ENCODE measurements around the gene ADGRG3.

The ADGRG3 gene

GRCh38 chr16:57723170-57723569 is 55.1 kb downstream of the ADGRG3 start:
- Mint-ChIP-seq H3K36me3 (ENCODE audit: low read depth) (no peaks in the 10 kb centered on the region), H3K9me3 (no peaks in the 10 kb centered on the region), H3K27me3 (ENCODE audit: low read depth, poor library complexity) (peaks cover 13% of the 10 kb centered on the region), H3K4me1 (peaks cover 39% of the 10 kb centered on the region), H3K4me3 (no peak overlapping the region), H3K27ac (no peak overlapping the region)
- no peak for DNase-seq
- peak; percentile 11 for TF ChIP-seq CTCF (IDR thresholded peaks at IDR 0.05)

- no peak overlapping the region for H3K4me3 Mint-ChIP-seq
- no peaks in the 10 kb centered on the region for H3K36me3 Mint-ChIP-seq (ENCODE audit: low read depth)
- H3K4me1 Mint-ChIP-seq: peaks cover 39% of the 10 kb centered on the region
- no peak overlapping the region for H3K27ac Mint-ChIP-seq
- no peak for TF ChIP-seq CTCF (IDR thresholded peaks at IDR 0.05)
- no peaks in the 10 kb centered on the region for H3K9me3 Mint-ChIP-seq
- no peak for DNase-seq
- peaks cover 10% of the 10 kb centered on the region for H3K27me3 Mint-ChIP-seq (ENCODE audit: low read depth, poor library complexity)
Observed at GRCh38 chr16:57724531-57724930, 56.4 kb downstream of the ADGRG3 start.

GRCh38 chr16:57725151-57725550 is 57.0 kb downstream of the ADGRG3 start:
- no peak for DNase-seq
- Mint-ChIP-seq H3K9me3 (no peaks in the 10 kb centered on the region), H3K27me3 (ENCODE audit: low read depth, poor library complexity) (peaks cover 8% of the 10 kb centered on the region), H3K4me3 (no peak overlapping the region), H3K36me3 (ENCODE audit: low read depth) (no peaks in the 10 kb centered on the region), H3K4me1 (peaks cover 39% of the 10 kb centered on the region), H3K27ac (no peak overlapping the region)
- no peak for TF ChIP-seq CTCF (IDR thresholded peaks at IDR 0.05)

- no peaks in the 10 kb centered on the region for H3K36me3 Mint-ChIP-seq (ENCODE audit: low read depth)
- no peak for DNase-seq
- no peak for TF ChIP-seq CTCF (IDR thresholded peaks at IDR 0.05)
- peaks cover 8% of the 10 kb centered on the region for H3K27me3 Mint-ChIP-seq (ENCODE audit: low read depth, poor library complexity)
- no peaks in the 10 kb centered on the region for H3K9me3 Mint-ChIP-seq
- H3K4me1 Mint-ChIP-seq: peaks cover 35% of the 10 kb centered on the region
- no peak overlapping the region for H3K4me3 Mint-ChIP-seq
- H3K27ac Mint-ChIP-seq: no peak overlapping the region
Observed at GRCh38 chr16:57725554-57725953, 57.4 kb downstream of the ADGRG3 start.

GRCh38 chr16:57725976-57726375 is 57.9 kb downstream of the ADGRG3 start:
- no peak overlapping the region for H3K4me3 Mint-ChIP-seq
- no peak for DNase-seq
- no peaks in the 10 kb centered on the region for H3K36me3 Mint-ChIP-seq (ENCODE audit: low read depth)
- no peak for TF ChIP-seq CTCF (IDR thresholded peaks at IDR 0.05)
- no peak overlapping the region for H3K27ac Mint-ChIP-seq
- no peaks in the 10 kb centered on the region for H3K9me3 Mint-ChIP-seq
- peaks cover 35% of the 10 kb centered on the region for H3K4me1 Mint-ChIP-seq
- H3K27me3 Mint-ChIP-seq (ENCODE audit: low read depth, poor library complexity): peaks cover 8% of the 10 kb centered on the region

GRCh38 chr16:57726433-57726947 is 58.4 kb downstream of the ADGRG3 start:
- H3K9me3 Mint-ChIP-seq: no peaks in the 10 kb centered on the region
- H3K4me3 Mint-ChIP-seq: no peak overlapping the region
- no peak for DNase-seq
- H3K27me3 Mint-ChIP-seq (ENCODE audit: low read depth, poor library complexity): peaks cover 8% of the 10 kb centered on the region
- no peaks in the 10 kb centered on the region for H3K36me3 Mint-ChIP-seq (ENCODE audit: low read depth)
- no peak for TF ChIP-seq CTCF (IDR thresholded peaks at IDR 0.05)
- no peak overlapping the region for H3K27ac Mint-ChIP-seq
- peaks cover 35% of the 10 kb centered on the region for H3K4me1 Mint-ChIP-seq
